HL-60 (cell line): ENCODE measurements around the gene UBE2E3.

Experiments used
- DNase-seq, 2 experiments: peaks; one replicate each; pipeline ENCODE4 v3.0.0-alpha.2; 2010 to 2020; ENCODE audit warnings: low read depth in 1 of 2, low spot score in 1 of 2
- H3K27ac ChIP-seq: fragments of 250-450 bp; sonication (Bioruptor Pico); replicated peaks from 2 replicates; pipeline ENCODE4 v1.5.1; 2020; ENCODE audit warnings: mild to moderate bottlenecking, moderate library complexity
- H3K27me3 ChIP-seq: fragments of 250-450 bp; sonication (Bioruptor Pico); 2 replicates; pipeline ENCODE4 v1.5.1; 2021; ENCODE audit warnings: mild to moderate bottlenecking, moderate library complexity; ENCODE audit not compliant: insufficient read depth, poor library complexity, severe bottlenecking
- H3K4me3 ChIP-seq: replicated peaks from 2 replicates; pipeline ENCODE4 v1.5.1; 2011; ENCODE audit warnings: mild to moderate bottlenecking, control low read depth, low read length; ENCODE audit not compliant: insufficient read depth
- CTCF ChIP-seq: IDR thresholded peaks from one replicate; pipeline ENCODE4 v1.5.1; 2011; ENCODE audit warnings: low read length, control low read depth, inconsistent platforms; ENCODE audit not compliant: insufficient read depth
- GABPA ChIP-seq: IDR thresholded peaks from 2 replicates; pipeline ENCODE4 v1.6.1; 2012; ENCODE audit warnings: low read depth
- POLR2AphosphoS5 ChIP-seq: IDR thresholded peaks from 2 replicates; pipeline ENCODE4 v1.6.1; 2012; ENCODE audit warnings: low read depth
- REST ChIP-seq: IDR thresholded peaks from 2 replicates; pipeline ENCODE4 v1.6.1; 2012; ENCODE audit warnings: low read depth; ENCODE audit not compliant: insufficient replicate concordance
- SPI1 ChIP-seq: IDR thresholded peaks from 2 replicates; pipeline ENCODE4 v1.6.1; 2012; ENCODE audit warnings: low read depth, mild to moderate bottlenecking, borderline replicate concordance

Gene UBE2E3

GRCh38 chr2:181111059-181111458, 130.7 kb downstream of the UBE2E3 start:
- no peak for TF ChIP-seq POLR2AphosphoS5
- TF ChIP-seq CTCF = no peak
- TF ChIP-seq REST = no peak
- no peak for DNase-seq
- Histone ChIP-seq H3K27me3 (no peaks in the 10 kb centered on the region), H3K27ac (no peak overlapping the region), H3K4me3 (no peak overlapping the region)

- no peak overlapping the region for H3K27ac ChIP-seq
- no peak overlapping the region for H3K4me3 ChIP-seq
- TF ChIP-seq SPI1 = no peak
- no peak for TF ChIP-seq GABPA
- no peak for TF ChIP-seq CTCF
- no peaks in the 10 kb centered on the region for H3K27me3 ChIP-seq
- no peak for DNase-seq
These were observed 132.5 kb downstream of the UBE2E3 start for GRCh38 chr2:181112916-181113315.
